Stimulated activated CD8-positive, alpha-beta memory T cell treated with anti-CD3 and anti-CD28 coated beads, Interleukin-2, amount 100 ng/mL, for 1 hour (primary cell): ENCODE results near the gene CNGA2.

ENCODE experiments used
- DNase-seq, 2 donors: peaks; one replicate each; pipeline ENCODE4 v3.0.0-alpha.2; 2020; ENCODE audit warnings: low read depth in 2 of 2

CNGA2 gene

DNA sequence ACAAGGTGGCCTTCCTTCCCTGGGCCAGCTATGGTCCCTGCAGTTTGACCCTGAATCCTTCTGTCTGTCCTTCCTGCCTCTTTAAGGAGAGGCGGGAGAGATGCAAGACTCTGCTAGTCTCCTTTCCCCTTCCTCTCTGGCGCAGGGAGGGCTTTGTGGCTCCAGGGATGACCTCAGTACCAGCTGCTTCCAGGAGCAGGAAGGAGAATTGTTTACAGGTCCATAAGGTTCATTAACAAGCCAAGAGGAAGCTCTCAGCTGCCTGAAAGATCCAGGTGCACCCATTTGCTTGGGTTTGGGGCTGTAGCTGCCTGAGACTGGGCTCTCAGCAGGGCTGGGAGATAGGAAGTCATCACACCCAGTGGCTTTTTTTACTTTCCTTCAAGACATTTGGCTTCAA is 22.8 kb upstream of the CNGA2 start:
- no peak for DNase-seq

DNA sequence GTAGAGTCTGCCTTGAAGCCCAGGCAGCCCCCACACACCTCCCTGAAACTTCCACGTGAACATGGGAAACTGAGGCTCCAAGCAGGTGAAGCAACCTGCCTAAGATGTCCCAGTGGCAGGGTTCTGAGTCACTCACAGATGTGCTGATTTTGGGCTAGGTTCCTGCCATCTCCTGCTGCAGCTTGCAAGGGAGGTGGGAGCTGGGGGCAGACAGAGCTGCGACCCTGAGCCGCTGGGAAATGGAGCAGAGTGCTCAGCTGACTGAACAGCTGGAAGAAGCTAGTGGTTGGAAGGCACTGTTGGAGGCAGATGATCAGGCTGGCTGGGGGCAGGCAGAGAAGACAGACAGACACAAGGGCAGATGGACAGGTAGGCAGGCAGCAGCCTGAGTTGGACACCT is 22.3 kb upstream of the CNGA2 start:
- no peak for DNase-seq

DNA sequence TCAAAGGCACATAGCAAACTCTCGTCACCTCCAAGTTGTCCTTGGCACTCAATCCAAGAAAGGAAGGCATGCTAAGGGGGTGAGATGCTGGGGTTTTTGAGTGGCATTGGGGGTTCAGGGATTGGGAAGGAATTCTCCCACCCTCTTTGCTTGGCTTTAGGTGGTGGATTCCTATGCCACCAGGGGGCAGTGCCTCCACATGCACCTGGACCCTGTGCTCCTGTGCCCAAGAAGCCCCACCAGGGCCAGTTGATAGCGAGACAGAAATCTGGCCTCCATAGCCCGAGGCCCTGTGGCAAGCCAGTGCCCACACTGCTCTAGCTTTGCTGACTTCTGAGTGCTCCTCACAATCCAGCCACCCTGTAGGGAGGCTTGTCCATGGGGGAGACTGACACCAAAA is 20.7 kb upstream of the CNGA2 start:
- DNase-seq = no peak

DNA sequence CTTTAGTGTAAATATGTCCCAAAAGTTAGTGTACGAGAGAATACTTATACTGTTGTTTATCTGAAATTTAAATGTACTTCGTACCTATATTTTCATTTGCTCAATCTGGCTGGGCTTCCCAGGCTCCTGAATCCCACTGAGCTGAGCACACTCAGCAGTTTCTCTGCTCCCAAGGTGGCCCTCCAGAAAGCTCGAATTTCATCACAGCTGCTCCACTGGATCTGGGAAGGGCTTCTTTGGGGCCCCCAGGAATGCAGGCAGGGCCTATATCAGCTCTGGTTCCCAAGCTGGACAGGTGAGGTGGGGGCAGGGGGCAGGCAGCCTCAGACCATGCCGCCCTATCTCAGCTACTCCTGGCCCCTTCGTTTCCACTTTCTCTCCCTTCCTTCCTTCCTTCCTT is 20.2 kb upstream of the CNGA2 start:
- DNase-seq = no peak

DNA sequence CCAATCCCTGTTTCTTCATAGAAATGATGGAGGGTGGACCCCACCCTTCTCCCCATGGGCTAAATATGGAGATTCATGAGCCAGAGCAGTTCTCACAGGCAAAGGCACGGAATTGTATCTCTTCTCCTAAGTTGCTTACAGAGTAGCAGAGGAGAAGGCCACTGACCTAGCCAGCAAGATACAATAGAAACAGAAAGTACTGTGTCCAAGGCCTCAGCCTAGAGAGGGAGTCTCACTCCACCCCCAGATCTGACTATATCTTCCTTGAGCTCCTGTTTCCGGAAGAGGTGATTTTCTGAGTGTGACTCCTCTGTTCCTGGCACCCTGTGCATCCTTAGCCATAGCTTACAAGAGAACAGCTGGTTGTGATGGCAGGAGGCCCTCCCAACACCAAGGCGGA is 18.8 kb upstream of the CNGA2 start, which contains the start of gene FATE1:
Gene FATE1 (plus strand): TSS at position 284 of the 400 bp plus-strand sequence. CDS start 85 bp downstream, at position 369.
- no peak for DNase-seq

DNA sequence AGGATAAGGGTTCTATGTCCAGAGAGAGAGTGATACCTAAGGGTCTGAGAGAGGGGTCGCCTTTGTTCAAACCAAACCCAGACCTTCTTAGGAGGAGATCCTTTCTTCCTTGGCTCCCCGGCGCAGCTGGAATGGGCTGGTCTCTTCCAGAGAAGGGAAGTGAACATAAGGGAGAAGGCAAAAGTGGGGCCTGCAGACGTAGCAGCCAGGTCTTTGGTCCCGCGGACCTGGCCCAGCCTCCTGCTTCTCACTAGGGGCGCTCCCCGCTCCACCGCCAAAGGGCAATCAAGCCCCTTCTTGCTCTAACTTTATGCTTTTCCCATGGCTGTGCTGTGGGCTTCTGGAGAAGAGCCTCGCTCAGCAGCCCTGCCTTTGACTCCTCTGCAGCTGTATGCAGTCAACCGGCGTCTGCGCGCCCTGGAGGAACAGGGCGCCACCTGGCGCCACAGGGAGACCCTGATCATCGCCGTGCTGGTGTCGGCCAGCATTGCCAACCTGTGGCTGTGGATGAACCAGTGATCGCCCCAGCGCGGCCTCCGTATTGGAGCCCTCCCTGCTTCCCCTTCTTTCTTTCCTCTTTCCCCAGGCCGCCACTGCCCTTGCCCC is 12.2 kb upstream of the CNGA2 start:
- DNase-seq = no peak

DNA sequence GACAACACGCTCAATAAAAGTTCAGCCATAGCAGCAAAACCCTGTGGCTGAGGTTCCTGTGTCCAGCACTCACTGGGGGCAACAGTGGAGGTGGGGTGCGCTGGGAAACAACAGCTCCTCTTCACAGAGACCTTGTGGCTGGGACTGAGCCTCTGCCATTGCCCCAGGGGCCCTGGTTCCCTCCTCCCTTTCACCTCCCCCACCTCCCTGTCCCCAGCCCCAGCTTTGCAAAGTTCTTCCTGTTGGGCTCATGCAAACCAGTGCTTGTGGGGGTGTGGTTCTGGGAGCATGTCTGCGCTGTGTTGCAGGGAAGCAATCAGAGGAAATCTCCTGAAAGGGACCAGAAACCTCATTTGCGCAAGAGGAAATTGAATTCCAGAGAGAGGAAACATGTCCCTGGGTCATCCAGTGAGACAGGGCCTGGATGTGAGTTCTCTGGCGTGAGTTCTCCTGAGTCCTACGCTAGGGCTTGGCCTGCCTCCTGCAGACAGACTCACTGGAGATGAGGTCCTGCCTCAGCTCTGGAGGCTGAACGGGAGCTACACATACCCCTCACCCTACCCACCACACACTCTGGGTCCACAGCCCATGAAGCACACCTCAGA is 11.3 kb upstream of the CNGA2 start:
- no peak for DNase-seq

DNA sequence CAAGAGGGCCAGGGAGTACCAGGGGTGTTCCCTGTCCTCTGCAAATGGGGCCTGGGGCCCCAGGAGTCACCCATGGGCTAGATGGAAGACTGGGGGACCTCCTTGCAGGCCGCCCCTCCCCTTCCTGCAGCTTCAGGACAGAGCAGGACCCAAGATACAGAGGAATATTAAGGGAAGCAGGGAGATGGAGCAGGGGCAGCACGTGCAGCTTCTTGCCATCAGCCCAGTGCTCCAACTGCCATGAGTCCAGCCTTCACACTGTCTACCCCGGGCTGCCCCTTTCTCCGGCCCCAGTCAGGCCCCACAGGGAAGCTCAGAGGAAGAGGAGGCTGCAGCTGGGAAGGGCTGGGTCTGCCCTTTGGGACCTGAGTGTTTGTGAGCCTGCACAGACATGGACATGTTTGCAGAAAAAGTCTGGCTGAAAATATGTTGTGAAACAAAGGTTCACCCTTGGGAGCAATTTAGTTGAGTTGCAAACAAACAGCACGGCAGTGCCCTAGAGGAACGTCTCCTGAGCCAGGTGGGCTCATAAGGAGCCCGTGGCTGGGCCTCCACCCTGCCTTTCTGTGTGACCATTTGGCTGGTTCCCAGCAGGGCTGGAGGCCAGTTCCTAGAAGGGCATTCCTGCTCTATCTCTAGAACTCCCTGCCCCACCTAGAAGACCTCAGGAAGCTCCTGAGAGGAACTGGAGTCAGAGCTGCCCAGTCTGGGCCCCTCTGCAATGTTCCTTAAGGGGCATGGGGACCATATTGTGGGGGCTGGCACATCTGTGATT is 9.8 kb upstream of the CNGA2 start:
- DNase-seq = no peak

DNA sequence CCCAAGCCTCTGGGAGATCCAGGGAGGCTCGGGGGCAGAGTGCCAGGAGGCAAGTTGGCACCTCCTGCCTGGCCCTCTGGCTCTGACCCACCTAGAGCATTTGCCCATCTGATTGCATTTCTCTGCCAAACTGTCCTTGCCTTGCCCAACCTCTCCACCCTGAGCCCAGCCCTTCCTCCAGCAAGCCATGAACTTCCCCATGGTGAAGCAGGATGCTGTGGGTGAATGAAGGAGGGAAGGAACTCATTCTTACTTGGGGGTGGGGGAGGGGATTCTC is 9.3 kb upstream of the CNGA2 start:
- DNase-seq = no peak

DNA sequence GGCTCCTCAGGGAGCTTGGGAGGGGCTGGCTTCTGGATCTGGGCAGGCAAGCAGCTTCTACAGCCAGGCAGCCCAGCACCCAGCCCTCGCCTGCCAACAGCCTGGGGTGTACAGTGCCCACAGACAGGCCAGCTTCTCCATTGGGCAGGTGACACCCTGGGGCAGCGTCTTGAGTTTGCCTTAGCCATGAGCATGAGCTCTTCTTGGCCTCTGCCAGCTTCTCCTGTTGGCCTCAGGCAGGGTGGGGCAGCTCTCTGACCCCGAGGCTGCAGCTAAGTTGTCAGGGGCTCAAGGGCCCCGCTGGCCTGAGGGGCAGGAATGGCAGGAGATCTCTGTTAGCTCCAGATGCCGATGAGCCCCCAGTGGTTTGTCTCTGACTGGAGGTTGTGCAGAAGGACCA is 7.8 kb upstream of the CNGA2 start:
- DNase-seq = no peak

DNA sequence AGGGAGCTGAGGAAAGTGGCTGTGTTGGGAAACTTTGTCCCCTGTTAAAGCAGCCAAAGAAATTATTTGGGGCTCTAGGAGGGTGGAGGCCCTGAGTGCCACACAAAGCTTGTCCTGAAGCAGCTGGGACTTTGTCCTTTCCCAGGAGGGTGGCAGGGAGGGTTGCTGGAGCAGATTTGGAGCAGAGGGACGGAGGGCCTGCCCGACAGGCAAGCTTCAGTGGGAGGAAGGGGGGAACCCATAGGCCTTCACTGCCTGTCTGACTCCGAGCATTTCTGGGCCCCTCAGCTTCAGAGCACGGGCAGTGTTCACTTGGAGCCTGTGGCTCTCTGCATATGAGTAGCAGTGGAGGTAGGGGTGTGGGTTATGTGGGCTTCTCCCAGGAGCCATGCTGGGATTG is 7.2 kb upstream of the CNGA2 start:
- no peak for DNase-seq

DNA sequence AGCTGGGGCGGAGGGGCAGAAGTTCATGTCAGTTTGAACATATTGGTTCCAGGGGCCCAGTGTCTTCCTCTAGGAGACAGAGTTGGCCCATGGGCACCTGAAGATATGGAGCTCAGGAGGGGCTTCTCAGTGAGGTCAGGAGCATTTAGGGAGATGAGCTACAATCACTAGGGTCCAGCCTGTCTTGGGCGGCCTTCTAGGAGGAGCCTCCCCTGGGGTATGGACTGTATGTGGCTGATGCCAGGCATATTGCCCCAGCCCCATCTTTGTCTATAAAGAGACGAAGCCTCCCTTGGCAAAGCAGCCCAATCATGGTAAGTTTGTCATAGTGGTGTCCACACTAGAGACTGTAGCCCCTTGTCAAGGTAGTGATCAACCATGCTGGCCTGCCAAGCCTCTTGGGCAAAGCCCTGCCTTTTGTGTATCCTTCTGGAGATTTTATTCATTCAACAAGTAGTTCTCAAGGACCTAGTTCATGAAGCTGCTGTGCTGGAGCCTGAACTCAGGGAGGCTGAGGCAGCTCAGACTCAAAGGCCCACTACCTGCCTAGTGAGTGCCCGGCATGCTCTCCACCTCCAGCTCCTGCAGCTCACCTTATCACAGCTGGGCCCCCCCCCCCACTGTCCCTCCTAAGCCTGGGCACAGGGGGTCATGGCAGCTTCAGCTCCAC is 5.4 kb upstream of the CNGA2 start:
- no peak for DNase-seq

DNA sequence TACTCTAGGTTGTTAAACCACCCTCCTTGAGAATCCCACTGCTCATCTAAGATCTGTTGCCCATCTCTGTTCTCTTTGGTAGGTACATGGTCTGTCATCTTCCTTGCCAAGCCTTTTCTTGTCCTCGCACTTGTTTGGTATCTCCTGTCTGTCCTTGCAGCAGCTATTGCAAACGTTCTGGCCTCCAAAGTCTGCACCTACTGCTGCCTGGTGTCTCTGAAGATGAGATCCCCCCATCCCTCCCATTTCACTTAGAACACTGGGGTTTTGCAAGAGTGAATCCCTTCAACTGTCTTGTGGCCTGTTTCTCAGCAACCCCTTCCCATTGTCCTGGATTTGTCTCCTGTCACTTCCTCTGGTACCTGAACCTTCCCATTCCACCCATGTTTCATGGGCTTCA is 673 bp downstream of the CNGA2 start:
- no peak for DNase-seq

DNA sequence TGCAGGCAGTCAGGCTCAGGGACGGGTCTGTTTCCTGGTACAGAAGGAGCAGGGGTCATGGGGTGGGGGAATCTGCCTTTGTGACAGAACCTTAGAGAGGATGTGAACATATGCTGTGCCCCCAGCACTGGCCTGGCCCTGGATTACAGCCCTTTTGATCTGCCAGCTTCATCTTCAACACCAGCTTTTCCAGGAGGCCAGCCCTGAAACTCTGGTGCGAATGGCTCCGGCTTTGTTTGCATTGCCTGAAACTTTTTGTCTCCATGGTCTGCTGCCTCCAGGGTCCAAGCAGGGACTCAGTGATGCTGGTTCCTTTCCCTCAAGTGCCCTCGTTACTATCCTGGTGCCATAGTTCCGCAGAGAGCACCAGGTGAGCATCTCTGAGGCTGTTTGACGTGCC is 2.1 kb downstream of the CNGA2 start:
- DNase-seq = no peak

DNA sequence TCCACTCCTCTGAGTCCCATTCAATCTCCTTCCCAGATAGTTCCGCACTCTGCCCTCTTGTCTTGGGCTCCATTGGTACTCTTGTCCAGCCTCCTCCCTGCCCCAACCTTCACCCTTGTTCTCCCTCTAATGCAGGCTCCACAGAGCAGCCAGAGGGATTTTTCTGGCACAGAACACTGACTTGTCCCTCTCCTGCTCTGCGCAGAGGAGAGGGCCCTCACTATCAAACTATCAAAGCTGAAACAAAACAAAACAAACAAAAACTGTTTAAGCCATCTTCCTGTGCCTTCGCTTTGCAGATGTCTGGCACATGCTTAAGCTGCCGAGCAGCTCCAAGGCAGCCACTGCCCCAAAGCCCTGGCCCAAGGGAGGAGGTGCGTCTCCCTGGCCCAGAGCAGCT is 2.9 kb downstream of the CNGA2 start:
- DNase-seq = no peak

DNA sequence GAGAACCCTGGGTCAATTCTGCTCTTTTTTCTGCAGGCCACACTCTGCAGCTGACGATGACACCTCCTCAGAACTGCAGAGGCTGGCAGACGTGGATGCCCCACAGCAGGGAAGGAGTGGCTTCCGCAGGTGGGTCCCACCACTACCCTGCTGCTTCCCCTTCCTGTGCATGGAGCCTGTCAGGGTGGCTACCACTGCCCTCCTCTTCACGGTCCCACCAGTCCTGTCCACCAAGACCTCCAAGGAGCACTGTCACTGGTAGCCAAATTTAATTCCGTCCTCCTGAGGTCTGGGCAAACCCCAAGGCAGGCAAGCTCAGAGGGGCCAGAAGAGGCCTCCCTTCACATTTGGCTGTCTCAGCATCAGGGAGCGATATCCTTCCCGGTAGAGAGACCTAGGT is 4.2 kb downstream of the CNGA2 start:
- no peak for DNase-seq

DNA sequence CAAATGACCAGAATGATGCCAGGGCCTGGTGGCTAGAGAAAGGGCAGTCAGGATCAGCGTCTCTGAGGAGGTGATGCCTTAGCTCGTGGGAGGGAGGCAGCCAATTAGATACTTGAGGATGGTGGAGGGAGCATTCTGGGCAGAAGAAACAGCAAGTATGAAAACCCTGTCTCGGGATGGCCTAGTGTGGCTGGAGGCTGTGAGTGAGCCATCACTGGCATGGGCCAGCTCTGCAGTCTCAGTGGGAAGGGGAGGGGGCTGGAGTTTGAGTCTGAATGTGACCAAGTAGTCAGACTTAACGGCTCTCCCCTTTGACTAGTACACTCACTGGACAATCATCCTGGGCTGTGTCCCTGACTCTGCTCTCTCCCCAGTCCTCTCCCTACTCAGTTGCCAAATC is 7.1 kb downstream of the CNGA2 start:
- DNase-seq = no peak

DNA sequence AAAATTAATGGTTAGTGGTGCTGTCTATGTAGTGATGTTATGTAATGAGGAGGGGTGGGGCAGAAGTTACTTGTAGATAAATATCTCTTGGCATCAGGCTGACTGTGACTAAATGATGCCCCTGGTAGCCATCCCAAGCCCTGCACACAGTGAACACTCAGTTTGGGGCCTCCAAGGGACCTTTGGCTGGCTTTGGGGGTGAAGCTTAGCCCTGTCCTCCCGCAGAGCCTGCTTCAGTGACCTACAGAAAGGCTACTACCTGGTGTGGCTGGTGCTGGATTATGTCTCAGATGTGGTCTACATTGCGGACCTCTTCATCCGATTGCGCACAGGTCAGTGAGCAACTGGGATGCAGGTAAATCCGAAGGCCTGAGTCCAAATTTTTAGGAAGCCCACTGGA is 7.8 kb downstream of the CNGA2 start:
- DNase-seq = no peak

DNA sequence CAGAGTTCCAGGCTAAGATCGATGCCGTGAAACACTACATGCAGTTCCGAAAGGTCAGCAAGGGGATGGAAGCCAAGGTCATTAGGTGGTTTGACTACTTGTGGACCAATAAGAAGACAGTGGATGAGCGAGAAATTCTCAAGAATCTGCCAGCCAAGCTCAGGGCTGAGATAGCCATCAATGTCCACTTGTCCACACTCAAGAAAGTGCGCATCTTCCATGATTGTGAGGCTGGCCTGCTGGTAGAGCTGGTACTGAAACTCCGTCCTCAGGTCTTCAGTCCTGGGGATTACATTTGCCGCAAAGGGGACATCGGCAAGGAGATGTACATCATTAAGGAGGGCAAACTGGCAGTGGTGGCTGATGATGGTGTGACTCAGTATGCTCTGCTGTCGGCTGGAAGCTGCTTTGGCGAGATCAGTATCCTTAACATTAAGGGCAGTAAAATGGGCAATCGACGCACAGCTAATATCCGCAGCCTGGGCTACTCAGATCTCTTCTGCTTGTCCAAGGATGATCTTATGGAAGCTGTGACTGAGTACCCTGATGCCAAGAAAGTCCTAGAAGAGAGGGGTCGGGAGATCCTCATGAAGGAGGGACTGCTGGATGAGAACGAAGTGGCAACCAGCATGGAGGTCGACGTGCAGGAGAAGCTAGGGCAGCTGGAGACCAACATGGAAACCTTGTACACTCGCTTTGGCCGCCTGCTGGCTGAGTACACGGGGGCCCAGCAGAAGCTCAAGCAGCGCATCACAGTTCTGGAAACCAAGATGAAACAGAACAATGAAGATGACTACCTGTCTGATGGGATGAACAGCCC is 9.3 kb downstream of the CNGA2 start:
- no peak for DNase-seq

DNA sequence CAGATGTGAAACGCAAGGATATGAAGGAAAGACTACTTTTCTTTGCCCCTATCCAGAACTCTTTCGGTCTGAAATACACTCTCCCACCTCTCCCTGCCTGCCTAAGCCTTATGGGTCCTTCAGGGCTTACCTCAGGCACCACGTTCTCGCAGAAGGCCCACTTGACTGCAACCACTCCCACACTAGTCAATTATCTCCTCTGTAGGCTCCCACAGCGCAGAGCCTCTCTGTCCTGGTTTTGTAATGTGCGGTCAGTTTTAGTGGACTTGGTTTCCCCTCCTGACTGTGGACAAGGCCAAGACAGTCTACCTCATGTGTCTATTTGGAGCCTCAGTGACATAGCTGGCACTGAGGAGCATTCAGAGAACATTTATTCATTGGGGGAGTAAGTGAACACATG is 11.1 kb downstream of the CNGA2 start:
- no peak for DNase-seq

DNA sequence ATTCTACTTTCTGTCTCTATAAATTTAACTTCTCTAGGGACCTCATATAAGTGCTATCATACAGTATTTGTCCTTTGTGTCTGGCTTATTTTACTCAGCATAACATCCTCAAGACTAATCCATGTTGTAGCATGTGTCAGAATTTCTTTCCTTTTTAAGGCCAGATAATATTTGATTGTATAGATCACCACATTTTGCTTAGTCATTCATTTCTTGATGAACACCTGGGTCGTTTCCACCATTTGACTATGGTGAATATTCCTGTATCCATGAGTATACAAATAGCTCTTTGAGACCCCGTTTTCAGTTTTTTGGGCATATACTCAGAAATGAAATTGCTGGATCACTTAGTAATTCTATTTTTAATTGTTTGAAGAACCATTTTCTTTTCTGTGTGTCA is 12.0 kb downstream of the CNGA2 start:
- no peak for DNase-seq

DNA sequence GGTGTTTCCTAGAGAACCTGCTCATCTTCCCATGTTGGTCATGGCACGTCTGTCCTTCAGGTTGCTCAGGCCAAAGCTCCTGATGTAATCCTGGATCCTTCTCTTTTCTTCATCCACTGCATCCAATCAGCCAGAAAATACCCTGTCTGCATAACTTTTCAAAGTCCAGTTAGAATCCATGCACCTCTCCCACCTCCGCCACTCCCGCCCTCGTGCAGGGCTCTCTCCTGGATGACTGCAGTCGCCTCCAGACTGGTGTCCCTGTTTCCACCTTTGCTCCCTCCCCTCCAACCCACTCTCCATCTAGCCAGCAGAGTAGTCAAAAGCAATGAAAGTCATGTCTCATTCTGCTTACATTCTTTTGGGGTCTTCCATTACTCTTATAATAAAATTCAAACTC is 16.0 kb downstream of the CNGA2 start:
- no peak for DNase-seq
